GM23338 (cell line): Measurements from ENCODE around the gene PLPPR2. TPM values are rescaled to one million over a fixed set of nuclear protein-coding genes. Genes with fewer than 3 reads are reported as not detected.

ENCODE experiments used
- ATAC-seq: fragments of 200-7000 bp; cut with Tn5 transposase; 3 replicates; pipeline ENCODE4 v1.9.1; 2020
- DNase-seq: peaks from one replicate; pipeline ENCODE4 v3.0.0-alpha.2; 2015; ENCODE audit warnings: low spot score
- H2AFZ ChIP-seq: fragments of 200-600 bp; sonication (generic); 2 replicates; pipeline ENCODE4 v1.8.0; 2016; ENCODE audit warnings: antibody characterized with exemption, mild to moderate bottlenecking, moderate library complexity
- H3F3A ChIP-seq: fragments of 200-600 bp; sonication (generic); replicated peaks from 2 replicates; pipeline ENCODE4 v1.8.0; 2017; ENCODE audit warnings: antibody characterized with exemption, mixed run types, low read depth
- H3K27ac ChIP-seq: fragments of 200-600 bp; sonication (generic); 2 replicates; pipeline ENCODE4 v1.6.1; 2016; ENCODE audit warnings: low read depth
- H3K27me3 ChIP-seq: fragments of 200-600 bp; sonication (generic); 2 replicates; pipeline ENCODE4 v1.8.0; 2016; ENCODE audit warnings: mild to moderate bottlenecking, mixed run types, moderate library complexity; ENCODE audit not compliant: insufficient read depth
- H3K36me3 ChIP-seq: fragments of 200-600 bp; sonication (generic); 2 replicates; pipeline ENCODE4 v1.8.0; 2016; ENCODE audit warnings: mild to moderate bottlenecking; ENCODE audit not compliant: insufficient read depth
- H3K4me1 ChIP-seq: fragments of 200-600 bp; sonication (generic); 2 replicates; pipeline ENCODE4 v1.8.0; 2016; ENCODE audit warnings: mild to moderate bottlenecking, moderate library complexity; ENCODE audit not compliant: insufficient read depth
- H3K4me2 ChIP-seq: fragments of 200-600 bp; sonication (generic); 2 replicates; pipeline ENCODE4 v1.7.1; 2017; ENCODE audit warnings: mixed run types
- H3K4me3 ChIP-seq: fragments of 200-600 bp; sonication (generic); 2 replicates; pipeline ENCODE4 v1.6.1; 2016; ENCODE audit warnings: mixed run types
- H3K79me2 ChIP-seq: fragments of 200-600 bp; sonication (generic); replicated peaks from 2 replicates; pipeline ENCODE4 v1.8.0; 2017; ENCODE audit warnings: mild to moderate bottlenecking; ENCODE audit not compliant: insufficient read depth
- H3K9me2 ChIP-seq: fragments of 200-600 bp; sonication (generic); 2 replicates; pipeline ENCODE4 v1.8.0; 2017; ENCODE audit not compliant: insufficient read depth
- H4K20me1 ChIP-seq: fragments of 200-600 bp; sonication (generic); replicated peaks from 2 replicates; pipeline ENCODE4 v1.8.0; 2017; ENCODE audit warnings: mild to moderate bottlenecking; ENCODE audit not compliant: insufficient read depth
- H3K27ac Mint-ChIP-seq: 2 replicates; pipeline ENCODE4 v1.8.0; 2020; ENCODE audit warnings: inconsistent platforms, mild to moderate bottlenecking, moderate library complexity, mixed read lengths
- H3K27me3 Mint-ChIP-seq: 3 replicates; pipeline ENCODE4 v1.8.0; 2022; ENCODE audit warnings: low read depth, mild to moderate bottlenecking, moderate library complexity, mixed read lengths, inconsistent platforms; ENCODE audit not compliant: insufficient read depth, poor library complexity
- H3K36me3 Mint-ChIP-seq: 3 replicates; pipeline ENCODE4 v1.8.0; 2021; ENCODE audit warnings: low read depth, mild to moderate bottlenecking, inconsistent platforms, moderate library complexity, mixed read lengths
- H3K4me1 Mint-ChIP-seq: 3 replicates; pipeline ENCODE4 v1.8.0; 2020; ENCODE audit warnings: mild to moderate bottlenecking, inconsistent platforms, mixed read lengths
- H3K4me3 Mint-ChIP-seq: 3 replicates; pipeline ENCODE4 v1.8.0; 2021; ENCODE audit warnings: moderate library complexity, mild to moderate bottlenecking, inconsistent platforms, mixed read lengths
- H3K9me3 Mint-ChIP-seq: 3 replicates; pipeline ENCODE4 v1.8.0; 2020; ENCODE audit warnings: moderate library complexity, mild to moderate bottlenecking, inconsistent platforms, mixed read lengths
- CREB1 ChIP-seq: fragments of 250-450 bp; sonication (Bioruptor Pico); IDR thresholded peaks from 2 replicates; pipeline ENCODE4 v1.5.0; 2020; ENCODE audit warnings: low read depth, mild to moderate bottlenecking, moderate library complexity
- NANOG ChIP-seq: IDR thresholded peaks from 2 replicates; pipeline ENCODE4 v1.6.1; 2016; ENCODE audit warnings: antibody characterized with exemption, borderline replicate concordance
- STAT1 ChIP-seq: IDR thresholded peaks from one replicate; pipeline ENCODE4 v1.6.1; 2016; ENCODE audit warnings: antibody characterized with exemption; ENCODE audit not compliant: unreplicated experiment
- ZNF114 ChIP-seq: fragments of 250-450 bp; sonication (Bioruptor Pico); IDR thresholded peaks from 2 replicates; pipeline ENCODE4 v1.5.0; 2020; ENCODE audit warnings: mild to moderate bottlenecking, moderate library complexity
- ZNF331 ChIP-seq: fragments of 250-450 bp; sonication (Bioruptor Pico); IDR thresholded peaks from 2 replicates; pipeline ENCODE4 v1.5.0; 2020; ENCODE audit warnings: low read depth, mild to moderate bottlenecking, moderate library complexity
- polyA plus RNA-seq: library from polyadenylated mRNA; unstranded; fragments of >200 nt; fragmentation: Nextera tagmentation; extraction: Ambion mirVana; gene quantifications from 2 replicates; pipeline ENCODE4 v1.2.1, GENCODE V29; 2016
- total RNA-seq: library from RNA; depleted of rRNA; stranded (reverse); fragments of >200 nt; shearing (Covaris generic); gene quantifications from 2 replicates; pipeline ENCODE4 v1.2.3, GENCODE V29; 2014
- TF ChIP-seq, protein P1 (sequence below): fragments of 250-450 bp; sonication (Bioruptor Pico); IDR thresholded peaks from 2 replicates; pipeline ENCODE4 v1.5.0; 2020; ENCODE audit warnings: mild to moderate bottlenecking, moderate library complexity
- TF ChIP-seq, protein P2 (sequence below), 2 experiments: fragments of 200-600 bp in 1 of 2; sonication (generic) in 1 of 2; conservative IDR thresholded peaks; 2 replicates each; pipeline versions ENCODE4 v1.5.1 to v1.6.1; 2016 to 2017; ENCODE audit warnings: antibody characterized with exemption in 2 of 2, low read depth in 2 of 2, mild to moderate bottlenecking in 2 of 2, moderate library complexity in 1 of 2
- TF ChIP-seq, protein P3 (sequence below): IDR thresholded peaks from 2 replicates; pipeline ENCODE4 v1.6.1; 2016; ENCODE audit warnings: antibody characterized with exemption

Gene PLPPR2
- total and polyA plus RNA-seq, 2 experiments from 2014 or later, result 9.0 to 12.0 TPM

DNA sequence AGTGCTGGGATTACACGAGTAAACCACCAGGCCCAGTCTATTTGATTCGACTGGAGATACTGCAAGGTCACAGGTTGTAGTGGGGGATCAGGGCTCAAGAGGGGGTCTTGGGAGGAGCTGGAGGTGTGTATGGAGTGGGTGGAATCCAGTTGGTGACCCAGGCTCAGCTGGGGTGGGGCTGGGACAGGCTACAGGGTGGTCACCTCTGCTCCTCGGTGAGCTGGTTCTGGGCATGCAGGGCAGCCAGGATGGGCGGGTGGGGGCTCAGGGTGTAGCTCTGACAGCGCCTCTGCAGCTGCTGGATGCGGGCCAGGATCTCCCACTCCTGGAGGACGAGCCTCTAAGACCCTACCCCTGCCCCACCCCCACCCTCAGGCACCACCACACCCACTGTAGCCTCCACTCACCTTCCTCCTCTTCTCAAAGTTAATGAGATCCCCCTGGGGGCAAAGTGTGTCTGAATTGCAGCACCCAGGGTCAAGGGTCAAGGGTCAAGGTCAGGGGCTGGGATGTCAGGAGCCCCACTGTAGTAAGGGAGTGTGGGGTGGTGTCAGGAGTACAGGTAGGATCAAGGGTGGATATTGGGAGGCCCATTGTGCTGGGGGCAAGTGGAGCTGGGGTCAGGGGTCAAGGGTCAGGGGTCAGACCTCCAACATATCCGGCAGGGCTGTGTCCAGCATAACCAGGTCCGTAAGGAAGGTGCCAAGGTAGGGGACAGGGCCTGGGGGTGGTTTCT, 46.7 kb downstream of the PLPPR2 start:
- no peak overlapping the region for H3K4me2 ChIP-seq

DNA sequence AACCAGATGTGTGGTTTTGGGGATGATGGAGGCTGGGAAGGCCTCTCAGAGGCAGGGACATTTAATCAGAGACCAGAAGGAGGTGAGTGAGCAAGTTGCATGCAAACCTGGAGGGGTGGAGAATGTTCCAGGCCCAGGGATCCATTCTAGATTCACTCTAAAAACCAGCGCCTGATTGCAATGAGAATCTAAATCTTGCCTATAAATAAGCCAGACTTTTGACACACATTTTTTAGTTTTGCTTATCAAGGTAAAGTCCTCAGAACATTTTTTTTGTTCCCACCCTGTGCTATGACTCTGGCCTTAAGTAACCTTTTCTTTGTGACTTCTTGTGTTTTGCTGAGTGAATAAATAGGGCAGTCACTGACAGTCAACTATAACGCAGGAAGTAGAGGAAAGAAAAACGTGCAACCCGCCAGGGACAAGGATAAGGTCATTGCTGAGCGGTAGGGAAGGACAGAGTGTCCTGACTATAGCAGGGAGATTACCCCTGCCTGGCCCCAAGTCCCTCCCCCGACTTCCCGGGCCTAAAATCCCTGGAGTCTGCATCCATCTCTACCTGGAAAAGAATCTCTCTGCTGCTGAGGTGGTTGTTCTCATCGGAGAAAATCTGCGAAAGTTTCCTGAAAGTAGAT, 49.5 kb downstream of the PLPPR2 start:
- Mint-ChIP-seq H3K4me3 (no peak overlapping the region), H3K4me1 (no peaks in the 10 kb centered on the region; the same call in 2 of the 3 replicates), H3K27ac (peak overlapping the region; percentile 67; the same call in 1 of the 2 replicates), H3K36me3 (peaks cover 33% of the 10 kb centered on the region), H3K9me3 (no peaks in the 10 kb centered on the region), H3K27me3 (peaks cover 9% of the 10 kb centered on the region)
- Histone ChIP-seq H3K4me1 (peaks cover 2% of the 10 kb centered on the region; the same call in 1 of the 2 replicates), H3K79me2 (no peaks in the 10 kb centered on the region), H3K27ac (0 out of 2 replicates have a peak overlapping the region, but pooled peaks have one; percentile 32), H4K20me1 (0 out of 2 replicates have a peak, but pooled peaks cover 7% of the 10 kb centered on the region), H2AFZ (no peak overlapping the region), H3K36me3 (no peaks in the 10 kb centered on the region), H3K27me3 (no peaks in the 10 kb centered on the region), H3K9me2 (no peaks in the 10 kb centered on the region), H3K4me2 (no peak overlapping the region), H3F3A (peaks cover 6% of the 10 kb centered on the region; the same call in 1 of the 2 replicates), H3K4me3 (no peak overlapping the region)
- no peak for TF ChIP-seq STAT1
- TF ChIP-seq, protein P1, sequence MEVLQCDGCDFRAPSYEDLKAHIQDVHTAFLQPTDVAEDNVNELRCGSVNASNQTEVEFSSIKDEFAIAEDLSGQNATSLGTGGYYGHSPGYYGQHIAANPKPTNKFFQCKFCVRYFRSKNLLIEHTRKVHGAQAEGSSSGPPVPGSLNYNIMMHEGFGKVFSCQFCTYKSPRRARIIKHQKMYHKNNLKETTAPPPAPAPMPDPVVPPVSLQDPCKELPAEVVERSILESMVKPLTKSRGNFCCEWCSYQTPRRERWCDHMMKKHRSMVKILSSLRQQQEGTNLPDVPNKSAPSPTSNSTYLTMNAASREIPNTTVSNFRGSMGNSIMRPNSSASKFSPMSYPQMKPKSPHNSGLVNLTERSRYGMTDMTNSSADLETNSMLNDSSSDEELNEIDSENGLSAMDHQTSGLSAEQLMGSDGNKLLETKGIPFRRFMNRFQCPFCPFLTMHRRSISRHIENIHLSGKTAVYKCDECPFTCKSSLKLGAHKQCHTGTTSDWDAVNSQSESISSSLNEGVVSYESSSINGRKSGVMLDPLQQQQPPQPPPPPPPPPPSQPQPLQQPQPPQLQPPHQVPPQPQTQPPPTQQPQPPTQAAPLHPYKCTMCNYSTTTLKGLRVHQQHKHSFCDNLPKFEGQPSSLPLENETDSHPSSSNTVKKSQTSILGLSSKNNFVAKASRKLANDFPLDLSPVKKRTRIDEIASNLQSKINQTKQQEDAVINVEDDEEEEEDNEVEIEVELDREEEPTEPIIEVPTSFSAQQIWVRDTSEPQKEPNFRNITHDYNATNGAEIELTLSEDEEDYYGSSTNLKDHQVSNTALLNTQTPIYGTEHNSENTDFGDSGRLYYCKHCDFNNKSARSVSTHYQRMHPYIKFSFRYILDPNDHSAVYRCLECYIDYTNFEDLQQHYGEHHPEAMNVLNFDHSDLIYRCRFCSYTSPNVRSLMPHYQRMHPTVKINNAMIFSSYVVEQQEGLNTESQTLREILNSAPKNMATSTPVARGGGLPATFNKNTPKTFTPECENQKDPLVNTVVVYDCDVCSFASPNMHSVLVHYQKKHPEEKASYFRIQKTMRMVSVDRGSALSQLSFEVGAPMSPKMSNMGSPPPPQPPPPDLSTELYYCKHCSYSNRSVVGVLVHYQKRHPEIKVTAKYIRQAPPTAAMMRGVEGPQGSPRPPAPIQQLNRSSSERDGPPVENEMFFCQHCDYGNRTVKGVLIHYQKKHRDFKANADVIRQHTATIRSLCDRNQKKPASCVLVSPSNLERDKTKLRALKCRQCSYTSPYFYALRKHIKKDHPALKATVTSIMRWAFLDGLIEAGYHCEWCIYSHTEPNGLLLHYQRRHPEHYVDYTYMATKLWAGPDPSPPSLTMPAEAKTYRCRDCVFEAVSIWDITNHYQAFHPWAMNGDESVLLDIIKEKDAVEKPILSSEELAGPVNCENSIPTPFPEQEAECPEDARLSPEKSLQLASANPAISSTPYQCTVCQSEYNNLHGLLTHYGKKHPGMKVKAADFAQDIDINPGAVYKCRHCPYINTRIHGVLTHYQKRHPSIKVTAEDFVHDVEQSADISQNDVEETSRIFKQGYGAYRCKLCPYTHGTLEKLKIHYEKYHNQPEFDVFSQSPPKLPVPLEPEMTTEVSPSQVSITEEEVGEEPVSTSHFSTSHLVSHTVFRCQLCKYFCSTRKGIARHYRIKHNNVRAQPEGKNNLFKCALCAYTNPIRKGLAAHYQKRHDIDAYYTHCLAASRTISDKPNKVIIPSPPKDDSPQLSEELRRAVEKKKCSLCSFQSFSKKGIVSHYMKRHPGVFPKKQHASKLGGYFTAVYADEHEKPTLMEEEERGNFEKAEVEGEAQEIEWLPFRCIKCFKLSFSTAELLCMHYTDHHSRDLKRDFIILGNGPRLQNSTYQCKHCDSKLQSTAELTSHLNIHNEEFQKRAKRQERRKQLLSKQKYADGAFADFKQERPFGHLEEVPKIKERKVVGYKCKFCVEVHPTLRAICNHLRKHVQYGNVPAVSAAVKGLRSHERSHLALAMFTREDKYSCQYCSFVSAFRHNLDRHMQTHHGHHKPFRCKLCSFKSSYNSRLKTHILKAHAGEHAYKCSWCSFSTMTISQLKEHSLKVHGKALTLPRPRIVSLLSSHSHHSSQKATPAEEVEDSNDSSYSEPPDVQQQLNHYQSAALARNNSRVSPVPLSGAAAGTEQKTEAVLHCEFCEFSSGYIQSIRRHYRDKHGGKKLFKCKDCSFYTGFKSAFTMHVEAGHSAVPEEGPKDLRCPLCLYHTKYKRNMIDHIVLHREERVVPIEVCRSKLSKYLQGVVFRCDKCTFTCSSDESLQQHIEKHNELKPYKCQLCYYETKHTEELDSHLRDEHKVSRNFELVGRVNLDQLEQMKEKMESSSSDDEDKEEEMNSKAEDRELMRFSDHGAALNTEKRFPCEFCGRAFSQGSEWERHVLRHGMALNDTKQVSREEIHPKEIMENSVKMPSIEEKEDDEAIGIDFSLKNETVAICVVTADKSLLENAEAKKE, result no peak
- no peak for TF ChIP-seq CREB1
- TF ChIP-seq, protein P2, sequence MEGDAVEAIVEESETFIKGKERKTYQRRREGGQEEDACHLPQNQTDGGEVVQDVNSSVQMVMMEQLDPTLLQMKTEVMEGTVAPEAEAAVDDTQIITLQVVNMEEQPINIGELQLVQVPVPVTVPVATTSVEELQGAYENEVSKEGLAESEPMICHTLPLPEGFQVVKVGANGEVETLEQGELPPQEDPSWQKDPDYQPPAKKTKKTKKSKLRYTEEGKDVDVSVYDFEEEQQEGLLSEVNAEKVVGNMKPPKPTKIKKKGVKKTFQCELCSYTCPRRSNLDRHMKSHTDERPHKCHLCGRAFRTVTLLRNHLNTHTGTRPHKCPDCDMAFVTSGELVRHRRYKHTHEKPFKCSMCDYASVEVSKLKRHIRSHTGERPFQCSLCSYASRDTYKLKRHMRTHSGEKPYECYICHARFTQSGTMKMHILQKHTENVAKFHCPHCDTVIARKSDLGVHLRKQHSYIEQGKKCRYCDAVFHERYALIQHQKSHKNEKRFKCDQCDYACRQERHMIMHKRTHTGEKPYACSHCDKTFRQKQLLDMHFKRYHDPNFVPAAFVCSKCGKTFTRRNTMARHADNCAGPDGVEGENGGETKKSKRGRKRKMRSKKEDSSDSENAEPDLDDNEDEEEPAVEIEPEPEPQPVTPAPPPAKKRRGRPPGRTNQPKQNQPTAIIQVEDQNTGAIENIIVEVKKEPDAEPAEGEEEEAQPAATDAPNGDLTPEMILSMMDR (conservative IDR thresholded peaks at IDR 0.05; ENCODE audit: low read depth in 2 of 2), result no peak
- TF ChIP-seq ZNF331, result no peak
- TF ChIP-seq NANOG, result no peak
- TF ChIP-seq ZNF114 (CRISPR knock-in tag), result no peak
- ATAC-seq (no peak), DNase-seq (no peak)

More for the DNA sequence above, 46.7 kb downstream of the PLPPR2 start:
- Histone ChIP-seq H3K27ac (no peak overlapping the region), H3K9me2 (no peaks in the 10 kb centered on the region), H3F3A (peaks cover 6% of the 10 kb centered on the region; the same call in 1 of the 2 replicates), H4K20me1 (0 out of 2 replicates have a peak, but pooled peaks cover 2% of the 10 kb centered on the region), H3K36me3 (no peaks in the 10 kb centered on the region; the same call in 1 of the 2 replicates), H3K4me1 (peaks cover 2% of the 10 kb centered on the region; the same call in 1 of the 2 replicates), H3K79me2 (no peaks in the 10 kb centered on the region), H2AFZ (no peak overlapping the region), H3K27me3 (no peaks in the 10 kb centered on the region), H3K4me3 (no peak overlapping the region)
- peaks cover 9% of the 10 kb centered on the region for H3K27me3 Mint-ChIP-seq
- no peak overlapping the region for H3K4me3 Mint-ChIP-seq
- ATAC-seq (no peak), DNase-seq (no peak)
- no peak overlapping the region for H3K27ac Mint-ChIP-seq
- no peak for TF ChIP-seq STAT1
- no peak for TF ChIP-seq ZNF331
- TF ChIP-seq, protein P3, sequence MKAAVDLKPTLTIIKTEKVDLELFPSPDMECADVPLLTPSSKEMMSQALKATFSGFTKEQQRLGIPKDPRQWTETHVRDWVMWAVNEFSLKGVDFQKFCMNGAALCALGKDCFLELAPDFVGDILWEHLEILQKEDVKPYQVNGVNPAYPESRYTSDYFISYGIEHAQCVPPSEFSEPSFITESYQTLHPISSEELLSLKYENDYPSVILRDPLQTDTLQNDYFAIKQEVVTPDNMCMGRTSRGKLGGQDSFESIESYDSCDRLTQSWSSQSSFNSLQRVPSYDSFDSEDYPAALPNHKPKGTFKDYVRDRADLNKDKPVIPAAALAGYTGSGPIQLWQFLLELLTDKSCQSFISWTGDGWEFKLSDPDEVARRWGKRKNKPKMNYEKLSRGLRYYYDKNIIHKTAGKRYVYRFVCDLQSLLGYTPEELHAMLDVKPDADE, result no peak
- no peak for TF ChIP-seq ZNF114 (CRISPR knock-in tag)
- H3K36me3 Mint-ChIP-seq, result peaks cover 43% of the 10 kb centered on the region
- H3K4me1 Mint-ChIP-seq, result no peaks in the 10 kb centered on the region; the same call in 2 of the 3 replicates
- H3K9me3 Mint-ChIP-seq, result no peaks in the 10 kb centered on the region
